ENCODE results near the gene MR1.

Gene MR1

DNA sequence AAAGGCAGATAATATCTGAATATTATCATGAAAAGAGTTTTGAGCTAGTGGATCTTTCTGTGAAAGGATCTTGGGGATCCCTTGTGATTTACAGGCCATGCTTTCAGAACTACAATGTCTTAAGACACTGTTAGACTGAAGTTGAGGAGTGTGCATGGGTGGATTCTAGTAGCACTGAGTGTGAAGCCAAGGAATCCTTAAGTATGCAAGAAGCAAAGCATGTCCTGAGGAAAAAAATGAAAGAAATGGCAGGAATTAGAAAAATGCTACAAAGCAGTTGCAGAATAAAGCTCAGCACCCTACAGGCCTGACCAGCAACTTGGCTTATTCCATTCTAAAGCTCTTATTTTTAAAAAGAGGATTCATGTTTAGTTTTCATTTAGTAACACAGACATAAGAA, 23.0 kb upstream of the MR1 start:
- H3K4me3 ChIP-seq (ENCODE audit: low read depth, low read length), result no peak overlapping the region
- peak; percentile 86 for DNase-seq (ENCODE audit: low read depth)
- TF ChIP-seq, protein P1, sequence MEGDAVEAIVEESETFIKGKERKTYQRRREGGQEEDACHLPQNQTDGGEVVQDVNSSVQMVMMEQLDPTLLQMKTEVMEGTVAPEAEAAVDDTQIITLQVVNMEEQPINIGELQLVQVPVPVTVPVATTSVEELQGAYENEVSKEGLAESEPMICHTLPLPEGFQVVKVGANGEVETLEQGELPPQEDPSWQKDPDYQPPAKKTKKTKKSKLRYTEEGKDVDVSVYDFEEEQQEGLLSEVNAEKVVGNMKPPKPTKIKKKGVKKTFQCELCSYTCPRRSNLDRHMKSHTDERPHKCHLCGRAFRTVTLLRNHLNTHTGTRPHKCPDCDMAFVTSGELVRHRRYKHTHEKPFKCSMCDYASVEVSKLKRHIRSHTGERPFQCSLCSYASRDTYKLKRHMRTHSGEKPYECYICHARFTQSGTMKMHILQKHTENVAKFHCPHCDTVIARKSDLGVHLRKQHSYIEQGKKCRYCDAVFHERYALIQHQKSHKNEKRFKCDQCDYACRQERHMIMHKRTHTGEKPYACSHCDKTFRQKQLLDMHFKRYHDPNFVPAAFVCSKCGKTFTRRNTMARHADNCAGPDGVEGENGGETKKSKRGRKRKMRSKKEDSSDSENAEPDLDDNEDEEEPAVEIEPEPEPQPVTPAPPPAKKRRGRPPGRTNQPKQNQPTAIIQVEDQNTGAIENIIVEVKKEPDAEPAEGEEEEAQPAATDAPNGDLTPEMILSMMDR (conservative IDR thresholded peaks at IDR 0.05; ENCODE audit: low read depth, low read length), result no peak

DNA sequence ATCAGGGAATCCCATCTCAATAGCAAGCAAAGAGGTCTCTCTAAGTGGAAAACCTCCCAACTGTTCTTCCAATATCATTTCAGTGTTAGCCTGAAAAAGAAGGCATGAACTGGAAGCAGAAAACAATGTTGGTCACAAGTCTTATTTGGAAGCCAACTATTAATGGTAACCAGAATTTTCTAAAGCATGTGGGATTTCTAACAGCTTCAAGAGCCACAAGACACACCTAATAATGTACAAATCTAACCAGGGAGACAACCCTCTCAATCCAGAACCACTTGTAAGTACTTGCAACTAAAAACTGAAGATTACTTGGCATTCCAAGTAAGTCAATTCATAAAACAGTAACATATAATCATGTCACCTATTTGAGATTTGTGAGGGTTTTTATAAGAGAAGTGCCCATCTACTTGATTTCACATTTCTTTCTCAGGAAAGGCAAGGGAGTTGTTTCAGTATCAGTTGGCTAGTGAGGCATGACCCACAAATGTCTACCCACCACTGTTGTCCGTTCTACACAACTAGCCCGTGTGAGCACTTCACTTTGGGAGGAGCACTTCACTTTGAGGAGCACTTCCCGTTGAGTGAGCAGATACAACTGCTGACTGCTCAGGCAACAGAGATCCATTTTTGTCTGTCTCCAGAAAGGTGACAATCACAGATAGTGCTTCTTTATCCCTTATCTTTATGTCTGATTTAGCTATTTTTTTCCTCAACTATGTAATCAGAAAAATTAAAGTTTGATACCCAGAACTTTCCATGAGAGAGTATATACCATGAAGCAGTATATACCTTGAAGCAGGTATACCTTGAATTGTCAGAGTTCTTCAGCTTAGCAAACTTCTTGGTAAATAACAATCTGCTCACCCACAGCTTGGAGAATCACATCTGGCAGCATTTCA, 22.2 kb upstream of the MR1 start:
- H3K4me3 ChIP-seq (ENCODE audit: low read depth, low read length), result no peak overlapping the region
- TF ChIP-seq, protein P1 (conservative IDR thresholded peaks at IDR 0.05; ENCODE audit: low read depth, low read length), result no peak
- DNase-seq (ENCODE audit: low read depth), result no peak

DNA sequence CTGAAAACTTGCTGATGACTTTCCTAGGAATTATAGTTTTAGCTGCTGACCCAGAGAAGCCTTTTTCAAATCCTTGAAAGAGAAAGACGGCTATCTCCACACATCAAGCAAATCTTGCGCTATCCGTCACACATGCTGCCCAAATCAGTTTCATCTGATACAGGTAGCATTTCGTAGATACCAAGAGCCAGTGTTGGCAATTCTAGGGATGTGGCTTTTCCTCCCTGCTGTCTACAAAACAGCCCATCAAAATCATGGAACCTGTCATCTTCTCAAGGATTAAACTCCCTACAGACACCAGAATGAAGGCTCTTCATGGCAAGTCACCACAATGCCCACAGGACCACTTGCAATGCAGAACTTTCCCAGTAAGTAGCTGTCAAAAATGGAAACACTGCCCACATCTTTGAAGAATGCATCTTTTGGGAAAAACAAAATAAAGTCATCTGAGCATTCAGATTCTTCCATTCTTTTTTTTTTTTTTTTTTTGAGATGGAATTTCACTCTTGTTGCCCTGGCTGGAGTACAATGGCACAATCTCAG, 21.5 kb upstream of the MR1 start:
- H3K4me3 ChIP-seq (ENCODE audit: low read depth, low read length), result no peak overlapping the region
- TF ChIP-seq, protein P1 (conservative IDR thresholded peaks at IDR 0.05; ENCODE audit: low read depth, low read length), result no peak
- no peak for DNase-seq (ENCODE audit: low read depth)

DNA sequence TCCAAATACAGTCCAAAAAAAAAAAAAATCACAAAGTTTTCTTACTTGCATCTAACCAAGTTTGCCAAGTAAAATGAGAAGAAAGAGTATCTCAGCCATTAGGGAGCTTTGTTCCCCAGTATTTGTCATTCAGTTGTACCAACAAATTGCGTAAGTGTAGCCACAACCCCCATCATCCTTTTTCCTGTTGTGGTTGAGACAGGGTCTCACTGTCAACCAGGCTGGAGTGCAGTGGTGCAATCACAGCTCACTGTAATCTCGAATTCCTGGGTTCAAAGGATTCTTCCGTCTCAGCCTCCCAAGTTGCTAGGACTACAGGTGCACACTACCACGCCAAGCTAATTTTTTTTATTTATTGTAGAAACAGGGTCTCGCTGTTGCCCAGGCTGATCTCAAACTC, 20.6 kb upstream of the MR1 start:
- H3K4me3 ChIP-seq (ENCODE audit: low read depth, low read length), result no peak overlapping the region
- TF ChIP-seq, protein P1 (conservative IDR thresholded peaks at IDR 0.05; ENCODE audit: low read depth, low read length), result no peak
- DNase-seq (ENCODE audit: low read depth), result peak; percentile 20

DNA sequence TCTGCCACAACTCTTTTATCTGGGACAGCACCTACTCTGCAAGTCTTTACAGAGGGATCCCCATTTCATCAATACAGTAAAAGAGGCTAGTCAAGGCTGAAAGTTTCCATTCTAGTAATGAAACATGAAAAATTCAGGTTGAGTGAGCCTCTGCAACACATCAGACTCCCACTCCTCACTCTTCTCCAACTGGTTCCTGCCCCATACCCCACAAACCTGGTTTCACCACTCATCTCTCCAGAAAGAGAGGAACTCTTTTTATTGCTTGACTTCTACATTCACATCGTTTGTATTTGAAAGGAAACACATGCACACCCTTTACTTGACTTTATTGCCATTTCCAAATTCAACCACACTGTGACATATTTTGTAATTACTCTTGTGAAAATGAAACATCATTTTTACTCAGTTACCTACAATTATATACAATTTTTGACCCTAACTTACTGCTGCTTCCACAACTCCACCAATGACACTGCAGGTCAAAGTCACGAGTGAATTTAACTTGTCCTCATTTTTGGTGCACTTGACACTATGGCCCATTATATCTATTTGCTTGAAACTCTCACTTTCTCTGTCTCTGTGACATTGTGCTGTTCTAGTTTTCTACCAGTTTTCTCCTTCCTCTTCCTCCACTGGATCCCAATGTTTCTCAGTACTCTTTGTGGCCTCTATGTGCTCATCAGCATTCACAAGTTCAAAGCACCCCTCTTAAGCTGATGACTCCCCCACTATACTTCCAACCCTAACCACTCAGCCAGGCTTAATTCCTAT, 19.1 kb upstream of the MR1 start:
- H3K4me3 ChIP-seq (ENCODE audit: low read depth, low read length), result no peak overlapping the region
- no peak for DNase-seq (ENCODE audit: low read depth)
- TF ChIP-seq, protein P1 (conservative IDR thresholded peaks at IDR 0.05; ENCODE audit: low read depth, low read length), result no peak

DNA sequence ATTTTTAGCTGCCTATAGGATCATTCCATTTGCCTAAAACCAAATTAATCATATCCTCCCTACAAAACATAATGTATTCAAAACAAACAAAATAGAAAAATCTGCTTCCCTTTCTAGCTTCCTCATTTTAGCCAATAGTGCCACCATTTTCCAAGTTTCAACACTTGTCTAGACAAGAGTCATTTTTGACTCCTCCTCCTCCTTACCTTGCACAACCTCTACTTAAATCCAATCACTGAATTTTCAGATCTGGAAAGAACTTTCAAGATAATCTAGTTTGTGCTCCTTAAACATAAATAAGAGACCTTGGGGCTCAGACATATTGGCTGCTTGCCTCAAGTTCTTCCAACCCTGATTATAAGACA, 18.6 kb upstream of the MR1 start:
- TF ChIP-seq, protein P1 (conservative IDR thresholded peaks at IDR 0.05; ENCODE audit: low read depth, low read length), result no peak
- no peak overlapping the region for H3K4me3 ChIP-seq (ENCODE audit: low read depth, low read length)
- DNase-seq (ENCODE audit: low read depth), result no peak

Measured in choroid plexus epithelial cell (primary cell).